ENCODE data around the gene RHOXF2. TPM values are rescaled to one million over a fixed set of nuclear protein-coding genes. Genes with fewer than 3 reads are reported as not detected.

The RHOXF2 gene
- total and polyA plus RNA-seq, 2 experiments from 2014 or later: not detected

GRCh38 chrX:120200851-120201250, 42.4 kb downstream of the RHOXF2 start:
- Histone ChIP-seq H3K9me2 (ENCODE audit: insufficient read depth) (no peaks in the 10 kb centered on the region), H3K9me3 (ENCODE audit: low read depth) (no peaks in the 10 kb centered on the region), H3F3A (ENCODE audit: insufficient read depth) (no peaks in the 10 kb centered on the region), H3K27me3 (replicated peaks; ENCODE audit: insufficient read depth) (no peaks in the 10 kb centered on the region), H3K4me1 (ENCODE audit: insufficient read depth) (no peaks in the 10 kb centered on the region), H3K79me2 (ENCODE audit: insufficient read depth) (no peaks in the 10 kb centered on the region), H3K27ac (no peak overlapping the region), H3K9ac (no peak overlapping the region), H3K4me2 (ENCODE audit: unreplicated experiment) (no peak overlapping the region), H4K20me1 (ENCODE audit: insufficient read depth) (no peaks in the 10 kb centered on the region), H3K4me3 (no peak overlapping the region), H3K36me3 (ENCODE audit: low read depth) (no peaks in the 10 kb centered on the region), H2AFZ (no peak overlapping the region)
- no peak for TF ChIP-seq EZH2 (IDR thresholded peaks at IDR 0.05; ENCODE audit: insufficient read depth, poor library complexity, severe bottlenecking)
- WGBS, 2 experiments (ENCODE audit: low coverage in 1 of 2, low lambda C conversion rate in 2 of 2, missing lambda C conversion rate in 2 of 2): 76 to 92% methylated on average over 8 to 11 of the region's 11 CpGs
- in situ Hi-C loops (cut with MboI): loop anchor here (25.0 kb wide), 2 partner anchors 89 to 189 kb away; partner anchors contain the start of gene RHOXF1
- DNase-seq: no peak

GRCh38 chrX:120205816-120206753, 47.7 kb downstream of the RHOXF2 start:
- H3K27ac ChIP-seq: no peak overlapping the region
- in situ Hi-C loops (cut with MboI): loop anchor here (25.0 kb wide), 2 partner anchors 94 to 194 kb away; partner anchors contain the start of gene RHOXF1
- no peak for DNase-seq

DNA sequence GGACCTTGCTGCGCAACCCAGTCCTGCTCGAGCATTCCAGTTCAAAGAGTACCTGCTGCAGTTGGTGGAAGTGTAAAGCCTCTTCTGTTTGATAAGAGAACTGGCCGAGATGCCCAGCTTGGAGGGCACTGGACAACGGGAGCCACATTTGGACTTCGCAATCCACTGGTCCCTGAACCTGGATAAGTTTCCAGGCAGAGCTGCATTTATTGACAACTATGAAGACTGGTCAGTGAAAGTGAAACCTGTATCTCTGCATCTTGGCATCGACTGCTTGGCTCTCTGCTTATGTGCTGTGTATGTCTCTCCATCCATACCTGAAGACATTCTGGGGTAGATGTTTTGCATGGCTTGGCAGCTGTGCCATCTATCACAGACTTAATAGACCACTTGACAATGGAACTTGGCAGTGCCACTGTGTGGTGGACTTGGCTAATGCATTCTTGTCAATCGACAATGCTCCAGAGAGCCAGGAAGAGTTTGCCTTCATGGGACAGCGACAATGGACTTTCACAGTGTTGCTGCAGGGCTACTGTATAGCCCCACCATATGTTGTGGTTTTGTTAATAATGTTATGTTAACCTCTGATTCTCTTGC, 48.7 kb downstream of the RHOXF2 start:
- Histone ChIP-seq H3K79me2 (ENCODE audit: insufficient read depth) (no peaks in the 10 kb centered on the region), H3K27ac (no peak overlapping the region), H3K4me3 (no peak overlapping the region), H2AFZ (no peak overlapping the region), H3K27me3 (replicated peaks; ENCODE audit: insufficient read depth) (no peaks in the 10 kb centered on the region), H3K4me1 (ENCODE audit: insufficient read depth) (no peaks in the 10 kb centered on the region), H3K36me3 (ENCODE audit: low read depth) (no peaks in the 10 kb centered on the region), H3K4me2 (ENCODE audit: unreplicated experiment) (no peak overlapping the region), H3K9me3 (ENCODE audit: low read depth) (no peaks in the 10 kb centered on the region), H3F3A (ENCODE audit: insufficient read depth) (no peaks in the 10 kb centered on the region), H4K20me1 (ENCODE audit: insufficient read depth) (no peaks in the 10 kb centered on the region), H3K9ac (no peak overlapping the region), H3K9me2 (ENCODE audit: insufficient read depth) (no peaks in the 10 kb centered on the region)
- in situ Hi-C loops (cut with MboI): loop anchor here (25.0 kb wide), 2 partner anchors 95 to 195 kb away; partner anchors contain the start of gene RHOXF1
- no peak for TF ChIP-seq EZH2 (IDR thresholded peaks at IDR 0.05; ENCODE audit: insufficient read depth, poor library complexity, severe bottlenecking)
- no peak for TF ChIP-seq EZH2phosphoT487 (IDR thresholded peaks at IDR 0.05; ENCODE audit: insufficient read depth, low read depth)
- DNase-seq: no peak
- WGBS, 2 experiments (ENCODE audit: low coverage in 1 of 2, low lambda C conversion rate in 2 of 2, missing lambda C conversion rate in 2 of 2): 59 to 71% methylated on average over 7 to 8 of the region's 8 CpGs

More at GRCh38 chrX:120205816-120206753, 47.7 kb downstream of the RHOXF2 start:
- no peaks in the 10 kb centered on the region for H3K9me2 ChIP-seq (ENCODE audit: insufficient read depth)
- H3K27me3 ChIP-seq (replicated peaks; ENCODE audit: insufficient read depth): no peaks in the 10 kb centered on the region
- no peak overlapping the region for H3K4me2 ChIP-seq (ENCODE audit: unreplicated experiment)
- TF ChIP-seq EZH2phosphoT487 (IDR thresholded peaks at IDR 0.05; ENCODE audit: insufficient read depth, low read depth) (no peak), EZH2 (IDR thresholded peaks at IDR 0.05; ENCODE audit: insufficient read depth, poor library complexity, severe bottlenecking) (no peak)
- H3K36me3 ChIP-seq (ENCODE audit: low read depth): no peaks in the 10 kb centered on the region
- H3K79me2 ChIP-seq (ENCODE audit: insufficient read depth): no peaks in the 10 kb centered on the region
- H3K9me3 ChIP-seq (ENCODE audit: low read depth): no peaks in the 10 kb centered on the region
- H2AFZ ChIP-seq: no peak overlapping the region
- 67 to 82% methylated on average over 10 to 12 of the region's 12 CpGs for WGBS, 2 experiments (ENCODE audit: low coverage in 1 of 2, low lambda C conversion rate in 2 of 2, missing lambda C conversion rate in 2 of 2)
- no peaks in the 10 kb centered on the region for H4K20me1 ChIP-seq (ENCODE audit: insufficient read depth)
- no peak overlapping the region for H3K9ac ChIP-seq
- no peaks in the 10 kb centered on the region for H3F3A ChIP-seq (ENCODE audit: insufficient read depth)
- H3K4me1 ChIP-seq (ENCODE audit: insufficient read depth): no peaks in the 10 kb centered on the region
- H3K4me3 ChIP-seq: no peak overlapping the region

DNA sequence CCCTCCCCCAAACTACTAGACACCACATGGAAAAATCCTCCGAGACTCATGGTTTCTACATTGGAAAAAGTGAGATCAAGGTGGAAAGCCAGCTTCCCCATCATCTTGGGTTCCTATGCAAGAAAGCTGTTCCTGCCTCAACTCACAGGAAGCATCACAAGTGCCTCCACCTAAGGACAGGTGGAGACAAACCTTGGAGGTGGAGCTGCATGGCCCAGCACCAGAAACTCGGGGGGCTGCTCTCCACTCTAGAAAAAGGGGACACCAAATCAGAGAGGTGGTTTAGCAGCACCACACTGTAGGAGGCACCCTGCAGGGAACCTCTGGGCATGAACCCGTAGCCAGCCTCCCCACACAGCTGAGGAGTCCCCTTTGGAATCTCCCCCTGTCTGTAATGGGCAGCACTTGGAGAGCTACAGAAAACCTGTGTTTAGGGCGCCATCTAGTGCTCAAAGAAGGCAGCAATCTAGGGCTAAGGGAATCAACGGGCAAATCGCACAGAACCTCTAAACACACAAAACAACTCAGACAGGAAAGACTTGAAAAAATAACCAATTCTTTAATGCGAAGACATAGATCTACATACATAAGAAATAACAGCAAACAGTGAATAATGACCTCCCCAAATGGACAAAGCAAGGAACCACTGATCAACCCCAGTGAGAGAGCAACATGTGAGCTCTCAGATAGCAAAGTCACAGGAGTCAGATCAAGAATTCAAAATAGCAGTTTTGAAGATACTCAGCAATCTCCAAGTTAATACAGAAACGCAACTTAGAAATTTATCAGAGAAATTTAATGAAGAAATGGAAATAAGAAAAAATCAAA, 55.2 kb downstream of the RHOXF2 start:
- Histone ChIP-seq H3K9me3 (ENCODE audit: low read depth) (no peaks in the 10 kb centered on the region), H3F3A (ENCODE audit: insufficient read depth) (no peaks in the 10 kb centered on the region), H4K20me1 (ENCODE audit: insufficient read depth) (no peaks in the 10 kb centered on the region), H3K27me3 (replicated peaks; ENCODE audit: insufficient read depth) (no peaks in the 10 kb centered on the region), H3K79me2 (ENCODE audit: insufficient read depth) (no peaks in the 10 kb centered on the region), H3K4me3 (no peak overlapping the region), H2AFZ (no peak overlapping the region), H3K4me2 (ENCODE audit: unreplicated experiment) (no peak overlapping the region), H3K27ac (no peak overlapping the region), H3K4me1 (ENCODE audit: insufficient read depth) (no peaks in the 10 kb centered on the region), H3K9ac (no peak overlapping the region), H3K9me2 (ENCODE audit: insufficient read depth) (no peaks in the 10 kb centered on the region), H3K36me3 (ENCODE audit: low read depth) (no peaks in the 10 kb centered on the region)
- TF ChIP-seq EZH2phosphoT487 (IDR thresholded peaks at IDR 0.05; ENCODE audit: insufficient read depth, low read depth) (no peak), EZH2 (IDR thresholded peaks at IDR 0.05; ENCODE audit: insufficient read depth, poor library complexity, severe bottlenecking) (no peak)
- DNase-seq: peak; percentile 57
- in situ Hi-C loops (cut with MboI): loop anchor here (25.0 kb wide), 2 partner anchors 101 to 201 kb away; partner anchors contain the start of gene RHOXF1
- WGBS, 2 experiments (ENCODE audit: low coverage in 1 of 2, low lambda C conversion rate in 2 of 2, missing lambda C conversion rate in 2 of 2): 25 to 29% methylated on average over 8 of the region's 8 CpGs

Other genes starting within 250 kb of the RHOXF2 start
- gene NKAP, start 214.9 kb upstream of the RHOXF2 start, total RNA-seq (2014; rRNA removed; shearing (Covaris generic)): 1.3 and 3.1 TPM in 2 replicates
- gene NKAP, start 214.9 kb upstream of the RHOXF2 start, polyA plus RNA-seq (2016; fragmentation: Nextera tagmentation; extraction: Ambion mirVana): 3.7 and 4.0 TPM in 2 replicates
- not detected in 2 replicates for gene RHOXF2B, start 80.9 kb upstream of the RHOXF2 start, total RNA-seq (2014; rRNA removed; shearing (Covaris generic))
- not detected in 2 replicates for gene RHOXF2B, start 80.9 kb upstream of the RHOXF2 start, polyA plus RNA-seq (2016; fragmentation: Nextera tagmentation; extraction: Ambion mirVana)
- not detected in 2 replicates for gene RHOXF1, start 42.7 kb upstream of the RHOXF2 start, total RNA-seq (2014; rRNA removed; shearing (Covaris generic))
- gene RHOXF1, start 42.7 kb upstream of the RHOXF2 start, polyA plus RNA-seq (2016; fragmentation: Nextera tagmentation; extraction: Ambion mirVana): not detected in 2 replicates
- gene ZBTB33, start 92.2 kb downstream of the RHOXF2 start, total RNA-seq (2014; rRNA removed; shearing (Covaris generic)): 11.5 and 11.6 TPM in 2 replicates
- gene ZBTB33, start 92.2 kb downstream of the RHOXF2 start, polyA plus RNA-seq (2016; fragmentation: Nextera tagmentation; extraction: Ambion mirVana): 8.3 and 8.5 TPM in 2 replicates
- gene TMEM255A, start 152.8 kb downstream of the RHOXF2 start, total RNA-seq (2014; rRNA removed; shearing (Covaris generic)): not detected in 2 replicates
- not detected in 2 replicates for gene TMEM255A, start 152.8 kb downstream of the RHOXF2 start, polyA plus RNA-seq (2016; fragmentation: Nextera tagmentation; extraction: Ambion mirVana)
- gene ATP1B4, start 203.5 kb downstream of the RHOXF2 start, total RNA-seq (2014; rRNA removed; shearing (Covaris generic)): not detected in 2 replicates
- gene ATP1B4, start 203.5 kb downstream of the RHOXF2 start, polyA plus RNA-seq (2016; fragmentation: Nextera tagmentation; extraction: Ambion mirVana): not detected in 2 replicates

Data from GM23248 (cell line).